HG03439 (cell line): Measurements from ENCODE around the gene CEP104.
"Not testable (repeated sequence)": the region's sequence is repeated elsewhere in the genome, so short reads cannot be mapped to it uniquely, and the experiment has no call there.

Source experiments
- ATAC-seq: cut with Tn5 transposase; IDR thresholded peaks from one replicate; pipeline ENCODE4 v1.9.1; 2021; ENCODE audit warnings: mild to moderate bottlenecking, moderate library complexity; ENCODE audit not compliant: unreplicated experiment

The CEP104 gene

GRCh38 chr1:3803905-3804626 is 52.9 kb downstream of the CEP104 start:
- ATAC-seq, result no peak

- ATAC-seq, result not testable (repeated sequence)
These were observed 56.2 kb downstream of the CEP104 start for GRCh38 chr1:3800795-3801194.

GRCh38 chr1:3799976-3800685 is 56.9 kb downstream of the CEP104 start:
- ATAC-seq, result no peak

GRCh38 chr1:3796215-3797061 is 60.6 kb downstream of the CEP104 start, which contains the start of gene LRRC47:
TSS of gene LRRC47 (minus strand) at chr1:3796498. CDS start at chr1:3796476, 22 bp downstream.
- ATAC-seq, result peak; percentile 89

- ATAC-seq, result peak; percentile 23
These were observed 61.4 kb downstream of the CEP104 start for GRCh38 chr1:3795453-3796214.

GRCh38 chr1:3790952-3791351 is 66.1 kb downstream of the CEP104 start:
- no peak for ATAC-seq

- no peak for ATAC-seq
These were observed 66.5 kb downstream of the CEP104 start for GRCh38 chr1:3790500-3790923.

- ATAC-seq, result no peak
These were observed 67.3 kb downstream of the CEP104 start for GRCh38 chr1:3789421-3790300.

GRCh38 chr1:3788756-3789420 is 68.1 kb downstream of the CEP104 start:
- ATAC-seq, result no peak

GRCh38 chr1:3787745-3788605 is 69.0 kb downstream of the CEP104 start:
- ATAC-seq, result no peak

GRCh38 chr1:3787349-3787715 is 69.7 kb downstream of the CEP104 start:
- ATAC-seq, result no peak

- ATAC-seq, result no peak
These were observed 70.3 kb downstream of the CEP104 start for GRCh38 chr1:3786468-3787348.

GRCh38 chr1:3785456-3786157 is 71.4 kb downstream of the CEP104 start:
- ATAC-seq, result no peak

GRCh38 chr1:3785045-3785444 is 72.0 kb downstream of the CEP104 start:
- ATAC-seq, result no peak

- no peak for ATAC-seq
These were observed 73.1 kb downstream of the CEP104 start for GRCh38 chr1:3783651-3784474.

GRCh38 chr1:3780901-3781300 is 76.1 kb downstream of the CEP104 start:
- ATAC-seq, result no peak
